Neural progenitor cell (in vitro differentiated cells): Measurements from ENCODE around the gene CPSF6.

Experiments used
- EZH2phosphoT487 ChIP-seq: fragments of 200-600 bp; sonication (generic); IDR thresholded peaks from 2 replicates; pipeline ENCODE4 v1.6.1; 2017; ENCODE audit warnings: antibody characterized with exemption
- TF ChIP-seq, protein P1 (sequence below): fragments of 200-600 bp; sonication (generic); IDR thresholded peaks from 2 replicates; pipeline ENCODE4 v1.5.1; 2017; ENCODE audit warnings: antibody characterized with exemption, mild to moderate bottlenecking

DNA sequence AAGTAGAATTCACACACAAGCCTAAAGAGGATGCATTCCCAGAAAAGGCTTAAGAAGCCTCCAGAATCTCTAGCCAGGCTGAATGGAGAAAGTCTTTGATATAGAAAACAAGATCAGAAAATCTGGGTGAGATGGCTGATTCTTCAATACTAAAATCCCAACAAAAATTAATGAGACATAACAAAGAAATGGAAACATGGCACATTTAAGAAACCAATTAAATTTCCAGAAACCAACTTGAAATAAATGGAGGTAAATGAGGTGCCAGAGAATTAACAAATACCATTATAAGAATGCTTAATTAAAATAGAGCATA is 51.9 kb downstream of the CPSF6 start:
- TF ChIP-seq, protein P1, sequence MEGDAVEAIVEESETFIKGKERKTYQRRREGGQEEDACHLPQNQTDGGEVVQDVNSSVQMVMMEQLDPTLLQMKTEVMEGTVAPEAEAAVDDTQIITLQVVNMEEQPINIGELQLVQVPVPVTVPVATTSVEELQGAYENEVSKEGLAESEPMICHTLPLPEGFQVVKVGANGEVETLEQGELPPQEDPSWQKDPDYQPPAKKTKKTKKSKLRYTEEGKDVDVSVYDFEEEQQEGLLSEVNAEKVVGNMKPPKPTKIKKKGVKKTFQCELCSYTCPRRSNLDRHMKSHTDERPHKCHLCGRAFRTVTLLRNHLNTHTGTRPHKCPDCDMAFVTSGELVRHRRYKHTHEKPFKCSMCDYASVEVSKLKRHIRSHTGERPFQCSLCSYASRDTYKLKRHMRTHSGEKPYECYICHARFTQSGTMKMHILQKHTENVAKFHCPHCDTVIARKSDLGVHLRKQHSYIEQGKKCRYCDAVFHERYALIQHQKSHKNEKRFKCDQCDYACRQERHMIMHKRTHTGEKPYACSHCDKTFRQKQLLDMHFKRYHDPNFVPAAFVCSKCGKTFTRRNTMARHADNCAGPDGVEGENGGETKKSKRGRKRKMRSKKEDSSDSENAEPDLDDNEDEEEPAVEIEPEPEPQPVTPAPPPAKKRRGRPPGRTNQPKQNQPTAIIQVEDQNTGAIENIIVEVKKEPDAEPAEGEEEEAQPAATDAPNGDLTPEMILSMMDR = no peak
- TF ChIP-seq EZH2phosphoT487 = no peak
